Pulmonary artery endothelial cell (primary cell): Measurements from ENCODE around the gene FAAP100. TPM values are rescaled to one million over a fixed set of nuclear protein-coding genes. Genes with fewer than 3 reads are reported as not detected.
"Not testable (repeated sequence)": the region's sequence is repeated elsewhere in the genome, so short reads cannot be mapped to it uniquely, and the experiment has no call there.

Source experiments
- DNase-seq: peaks from one replicate; pipeline ENCODE4 v3.0.0-alpha.2; 2011; ENCODE audit warnings: low read depth, low spot score
- total RNA-seq: library from RNA; depleted of rRNA; stranded (reverse); fragments of >200 nt; gene quantifications from 2 replicates; pipeline ENCODE4 v1.2.3, GENCODE V29; 2014

FAAP100 gene
- total RNA-seq, 1 donor from 2014 or later = 17.5 TPM

GRCh38 chr17:81538651-81539570 is 13.2 kb downstream of the FAAP100 start:
- DNase-seq = no peak

- DNase-seq = no peak
Measured at GRCh38 chr17:81537856-81538555, 14.1 kb downstream of the FAAP100 start.

GRCh38 chr17:81537343-81537855 is 14.8 kb downstream of the FAAP100 start:
- no peak for DNase-seq

- no peak for DNase-seq
Measured at GRCh38 chr17:81536299-81537290, 15.6 kb downstream of the FAAP100 start.

- no peak for DNase-seq
Measured at GRCh38 chr17:81535480-81536298, 16.5 kb downstream of the FAAP100 start.

GRCh38 chr17:81535007-81535328 is 17.2 kb downstream of the FAAP100 start:
- DNase-seq = no peak

- no peak for DNase-seq
Measured at GRCh38 chr17:81534157-81535006, 17.8 kb downstream of the FAAP100 start.

GRCh38 chr17:81533339-81534141 is 18.6 kb downstream of the FAAP100 start:
- DNase-seq = no peak

GRCh38 chr17:81532490-81533287 is 19.5 kb downstream of the FAAP100 start:
- no peak for DNase-seq

- not testable (repeated sequence) for DNase-seq
Measured at GRCh38 chr17:81531998-81532404, 20.2 kb downstream of the FAAP100 start.

- DNase-seq = not testable (repeated sequence)
Measured at GRCh38 chr17:81531013-81531412, 21.1 kb downstream of the FAAP100 start.

GRCh38 chr17:81529437-81529803 is 22.7 kb downstream of the FAAP100 start:
- no peak for DNase-seq

GRCh38 chr17:81528651-81529436 is 23.3 kb downstream of the FAAP100 start:
- no peak for DNase-seq

- DNase-seq = no peak
Measured at GRCh38 chr17:81528384-81528650, 23.8 kb downstream of the FAAP100 start.

- DNase-seq = no peak
Measured at GRCh38 chr17:81527591-81528383, 24.4 kb downstream of the FAAP100 start, which contains the start of gene FSCN2. Gene FSCN2, plus strand, starts transcription at chr17:81528377. Its CDS starts 155 bp downstream, at chr17:81528532.
